Fibroblast of villous mesenchyme (primary cell): Measurements from ENCODE around the gene ENGASE. TPM values are rescaled to one million over a fixed set of nuclear protein-coding genes. Genes with fewer than 3 reads are reported as not detected.

Experiments used
- DNase-seq: peaks from one replicate; pipeline ENCODE4 v3.0.0-alpha.2; 2010; ENCODE audit warnings: low read depth
- H3K4me3 ChIP-seq: 2 replicates; pipeline ENCODE4 v1.5.1; 2011; ENCODE audit warnings: low read depth, mild to moderate bottlenecking, low read length
- total RNA-seq: library from RNA; depleted of rRNA; stranded (reverse); fragments of >200 nt; gene quantifications from 2 replicates; pipeline ENCODE4 v1.2.3, GENCODE V29; 2012
- TF ChIP-seq, protein P1 (sequence below): IDR thresholded peaks from 2 replicates; pipeline ENCODE4 v1.5.1; 2012; ENCODE audit warnings: low read depth, mild to moderate bottlenecking, low read length; ENCODE audit not compliant: insufficient read depth

ENGASE gene
- total RNA-seq, 1 donor: 11.2 TPM

- no peak overlapping the region for H3K4me3 ChIP-seq
- no peak for DNase-seq
- TF ChIP-seq, protein P1, sequence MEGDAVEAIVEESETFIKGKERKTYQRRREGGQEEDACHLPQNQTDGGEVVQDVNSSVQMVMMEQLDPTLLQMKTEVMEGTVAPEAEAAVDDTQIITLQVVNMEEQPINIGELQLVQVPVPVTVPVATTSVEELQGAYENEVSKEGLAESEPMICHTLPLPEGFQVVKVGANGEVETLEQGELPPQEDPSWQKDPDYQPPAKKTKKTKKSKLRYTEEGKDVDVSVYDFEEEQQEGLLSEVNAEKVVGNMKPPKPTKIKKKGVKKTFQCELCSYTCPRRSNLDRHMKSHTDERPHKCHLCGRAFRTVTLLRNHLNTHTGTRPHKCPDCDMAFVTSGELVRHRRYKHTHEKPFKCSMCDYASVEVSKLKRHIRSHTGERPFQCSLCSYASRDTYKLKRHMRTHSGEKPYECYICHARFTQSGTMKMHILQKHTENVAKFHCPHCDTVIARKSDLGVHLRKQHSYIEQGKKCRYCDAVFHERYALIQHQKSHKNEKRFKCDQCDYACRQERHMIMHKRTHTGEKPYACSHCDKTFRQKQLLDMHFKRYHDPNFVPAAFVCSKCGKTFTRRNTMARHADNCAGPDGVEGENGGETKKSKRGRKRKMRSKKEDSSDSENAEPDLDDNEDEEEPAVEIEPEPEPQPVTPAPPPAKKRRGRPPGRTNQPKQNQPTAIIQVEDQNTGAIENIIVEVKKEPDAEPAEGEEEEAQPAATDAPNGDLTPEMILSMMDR: no peak
These were observed 10.7 kb downstream of the ENGASE start for GRCh38 chr17:79085154-79085920.

- H3K4me3 ChIP-seq: no peak overlapping the region
- TF ChIP-seq, protein P1: no peak
- no peak for DNase-seq
These were observed 11.4 kb downstream of the ENGASE start for GRCh38 chr17:79085921-79086551.

- TF ChIP-seq, protein P1: no peak
- no peak overlapping the region for H3K4me3 ChIP-seq
- DNase-seq: no peak
These were observed 12.2 kb downstream of the ENGASE start for GRCh38 chr17:79086609-79087427.

DNA sequence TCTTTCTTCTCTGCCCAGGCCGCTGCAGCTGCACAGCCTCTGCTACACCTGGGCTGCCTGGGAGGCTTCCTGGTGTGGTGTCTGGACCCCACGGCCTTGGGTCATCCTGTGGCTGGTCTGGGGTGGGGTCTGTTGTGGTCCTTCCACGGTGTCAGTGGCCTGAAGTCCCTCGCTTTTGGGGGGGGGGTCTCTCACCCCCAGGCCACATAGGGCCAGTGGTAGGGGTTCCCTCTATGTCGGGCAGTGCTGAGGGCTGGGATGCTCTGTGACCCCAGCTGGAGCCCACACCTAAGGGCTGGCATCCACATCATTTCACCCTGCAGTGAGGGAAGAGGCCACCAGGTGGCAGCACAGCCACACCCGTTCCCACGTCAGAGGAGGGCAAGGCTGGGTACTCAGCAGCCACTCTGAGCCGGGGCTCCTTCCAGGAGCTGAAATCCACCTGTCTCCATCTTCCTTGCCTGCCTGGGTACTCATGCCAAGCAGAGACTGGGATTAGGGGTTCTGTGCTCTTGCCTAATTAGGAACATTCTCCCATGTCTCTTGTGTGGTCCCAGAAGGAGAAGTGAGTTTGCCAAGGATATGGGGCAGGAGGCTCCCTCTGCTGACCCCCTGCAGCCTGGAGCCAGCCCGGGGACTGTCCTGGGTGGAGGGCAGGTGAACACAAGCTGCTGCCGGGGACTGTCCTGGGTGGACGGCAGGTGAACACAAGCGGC, 13.0 kb downstream of the ENGASE start:
- TF ChIP-seq, protein P1: peak; percentile 81
- H3K4me3 ChIP-seq: no peak overlapping the region
- DNase-seq: peak; percentile 48

GRCh38 chr17:79088247-79088996, 13.8 kb downstream of the ENGASE start:
- no peak for DNase-seq
- no peak overlapping the region for H3K4me3 ChIP-seq
- TF ChIP-seq, protein P1: no peak

DNA sequence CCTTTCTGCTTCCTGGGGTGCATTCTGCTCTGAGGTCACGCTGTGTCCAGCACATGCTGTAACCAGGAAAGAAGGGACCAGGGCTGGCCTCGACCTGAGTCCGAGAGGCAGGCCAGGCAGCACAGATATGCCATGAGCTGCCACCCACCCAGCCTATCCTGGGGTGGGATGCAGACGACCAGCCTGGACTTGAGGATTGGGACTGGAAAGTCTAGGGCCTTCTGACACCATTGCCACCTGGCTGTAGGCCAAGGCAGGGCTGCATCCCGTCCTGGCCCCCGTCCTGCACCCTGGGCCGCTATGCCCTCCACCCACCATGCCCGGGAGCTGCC, 14.3 kb downstream of the ENGASE start:
- no peak for DNase-seq
- TF ChIP-seq, protein P1: no peak
- H3K4me3 ChIP-seq: no peak overlapping the region
